ENCODE data around the gene IGF1R. TPM values are rescaled to one million over a fixed set of nuclear protein-coding genes. Genes with fewer than 3 reads are reported as not detected.

IGF1R gene
- total RNA-seq, 1 experiment from 2014 or later = 125 TPM

GRCh38 chr15:98650417-98651035 is 2.2 kb downstream of the IGF1R start:
- no peaks in the 10 kb centered on the region for H3K9me3 Mint-ChIP-seq
- peak overlapping the region; percentile 88 for H3K27ac Mint-ChIP-seq
- ChIA-PET CTCF (no interaction called here), POLR2A (interaction anchor here (0.7 kb wide), 1 partner anchor 9 kb away, joined by 3 read pairs; no protein-coding TSS in a partner anchor)
- H3K36me3 Mint-ChIP-seq = no peaks in the 10 kb centered on the region
- H3K4me3 Mint-ChIP-seq = peak overlapping the region; percentile 98
- no peak for ATAC-seq
- DNase-seq (ENCODE audit: low spot score) = no peak
- no peaks in the 10 kb centered on the region; the same call in 1 of the 2 replicates for H3K27me3 Mint-ChIP-seq (ENCODE audit: low read depth)
- H3K4me1 Mint-ChIP-seq = peaks cover 41% of the 10 kb centered on the region
- no peak for TF ChIP-seq CREM (CRISPR knock-in tag; IDR thresholded peaks at IDR 0.05)
- peak; percentile 30; the same call in 1 of the 2 replicates for TF ChIP-seq FOXP4 (CRISPR knock-in tag; IDR thresholded peaks at IDR 0.05)
- TF ChIP-seq MAX (CRISPR knock-in tag; IDR thresholded peaks at IDR 0.05) = peak; percentile 75; the same call in 1 of the 2 replicates
- no peak for TF ChIP-seq PRRX2 (CRISPR knock-in tag; IDR thresholded peaks at IDR 0.05)
- TF ChIP-seq ZNF416 (CRISPR knock-in tag; IDR thresholded peaks at IDR 0.05) = no peak
- no peak for TF ChIP-seq AR (CRISPR knock-in tag; IDR thresholded peaks at IDR 0.05)
- TF ChIP-seq FOXP1 (CRISPR knock-in tag; IDR thresholded peaks at IDR 0.05; ENCODE audit: borderline replicate concordance) = no peak
- TF ChIP-seq ELF4 (CRISPR knock-in tag; IDR thresholded peaks at IDR 0.05; ENCODE audit: low read depth) = no peak
- TF ChIP-seq HMGA2 (CRISPR knock-in tag; IDR thresholded peaks at IDR 0.05) = no peak
- no peak for TF ChIP-seq ZNF532 (CRISPR knock-in tag; IDR thresholded peaks at IDR 0.05; ENCODE audit: borderline replicate concordance)
- TF ChIP-seq CDX4 (CRISPR knock-in tag; IDR thresholded peaks at IDR 0.05; ENCODE audit: borderline replicate concordance) = no peak
- TF ChIP-seq ZNF138 (CRISPR knock-in tag; conservative IDR thresholded peaks at IDR 0.05) = no peak
- no peak for TF ChIP-seq ZSCAN18 (CRISPR knock-in tag; IDR thresholded peaks at IDR 0.05)
- peak; percentile 27; the same call in 1 of the 2 replicates for TF ChIP-seq PRDM15 (CRISPR knock-in tag; IDR thresholded peaks at IDR 0.05)
- no peak for TF ChIP-seq ZNF263 (CRISPR knock-in tag; IDR thresholded peaks at IDR 0.05; ENCODE audit: low read depth)
- TF ChIP-seq NFYB (CRISPR knock-in tag; conservative IDR thresholded peaks at IDR 0.05; ENCODE audit: low read depth) = no peak
- no peak for TF ChIP-seq E2F1 (CRISPR knock-in tag; IDR thresholded peaks at IDR 0.05)
- TF ChIP-seq NR2C2 (CRISPR knock-in tag; IDR thresholded peaks at IDR 0.05) = no peak
- TF ChIP-seq CBFB (CRISPR knock-in tag; IDR thresholded peaks at IDR 0.05; ENCODE audit: low read depth) = no peak
- no peak for TF ChIP-seq RORB (CRISPR knock-in tag; IDR thresholded peaks at IDR 0.05)
- TF ChIP-seq TEAD1 (CRISPR knock-in tag; IDR thresholded peaks at IDR 0.05) = peak; percentile 67; the same call in 1 of the 2 replicates

All from WTC11 (cell line).